ENCODE results near the gene NEMP2.
"Not testable (repeated sequence)": the region's sequence is repeated elsewhere in the genome, so short reads cannot be mapped to it uniquely, and the experiment has no call there.

Gene NEMP2

GRCh38 chr2:190519975-190520767, 14.4 kb downstream of the NEMP2 start:
- no peak for DNase-seq

- DNase-seq: no peak
These were observed 17.1 kb downstream of the NEMP2 start for GRCh38 chr2:190517468-190517867.

GRCh38 chr2:190515687-190516086, 18.8 kb downstream of the NEMP2 start:
- no peak for DNase-seq

GRCh38 chr2:190514676-190515075, 19.8 kb downstream of the NEMP2 start:
- DNase-seq: no peak

GRCh38 chr2:190513877-190514276, 20.6 kb downstream of the NEMP2 start:
- no peak for DNase-seq

- no peak for DNase-seq
These were observed 21.9 kb downstream of the NEMP2 start for GRCh38 chr2:190512539-190513095.

- no peak for DNase-seq
These were observed 23.4 kb downstream of the NEMP2 start for GRCh38 chr2:190511104-190511503.

- peak; percentile 10 for DNase-seq
These were observed 24.6 kb downstream of the NEMP2 start for GRCh38 chr2:190509895-190510294.

GRCh38 chr2:190507135-190507534, 27.4 kb downstream of the NEMP2 start:
- peak; percentile 69 for DNase-seq

- DNase-seq: peak; percentile 81
These were observed 27.9 kb downstream of the NEMP2 start for GRCh38 chr2:190506666-190507065.

GRCh38 chr2:190505696-190506095, 28.8 kb downstream of the NEMP2 start:
- DNase-seq: no peak

- DNase-seq: no peak
These were observed 29.6 kb downstream of the NEMP2 start for GRCh38 chr2:190504912-190505311.

GRCh38 chr2:190503088-190503487, 31.4 kb downstream of the NEMP2 start:
- no peak for DNase-seq

- DNase-seq: no peak
These were observed 32.7 kb downstream of the NEMP2 start for GRCh38 chr2:190501702-190502407.

- no peak for DNase-seq
These were observed 33.3 kb downstream of the NEMP2 start for GRCh38 chr2:190501231-190501630.

GRCh38 chr2:190500054-190500502, 34.4 kb downstream of the NEMP2 start:
- no peak for DNase-seq

GRCh38 chr2:190499273-190499672, 35.2 kb downstream of the NEMP2 start:
- no peak for DNase-seq

- no peak for DNase-seq
These were observed 37.1 kb downstream of the NEMP2 start for GRCh38 chr2:190497428-190497827.

GRCh38 chr2:190494600-190495227, 39.8 kb downstream of the NEMP2 start:
- not testable (repeated sequence) for DNase-seq

- DNase-seq: no peak
These were observed 41.4 kb downstream of the NEMP2 start for GRCh38 chr2:190493095-190493494.

GRCh38 chr2:190490502-190490901, 44.0 kb downstream of the NEMP2 start:
- no peak for DNase-seq

GRCh38 chr2:190489475-190489874, 45.0 kb downstream of the NEMP2 start:
- DNase-seq: no peak

GRCh38 chr2:190488516-190489233, 45.8 kb downstream of the NEMP2 start:
- no peak for DNase-seq
